ENCODE measurements around the gene WDR64.

- no peak for TF ChIP-seq EZH2phosphoT487 (IDR thresholded peaks at IDR 0.05; ENCODE audit: borderline replicate concordance, low read length)
- TF ChIP-seq CTCF (conservative IDR thresholded peaks at IDR 0.05; ENCODE audit: low read depth, low read length) = no peak
- TF ChIP-seq EZH2 (IDR thresholded peaks at IDR 0.05; ENCODE audit: low read length, unreplicated experiment) = no peak
These were observed 45.5 kb downstream of the WDR64 start for GRCh38 chr1:241697640-241698018.
